ENCODE data around the gene RAB6C.
"Not testable (repeated sequence)": the region's sequence is repeated elsewhere in the genome, so short reads cannot be mapped to it uniquely, and the experiment has no call there.

Gene RAB6C

GRCh38 chr2:129996657-129997237 is 17.3 kb downstream of the RAB6C start:
- not testable (repeated sequence) for DNase-seq

- DNase-seq = not testable (repeated sequence)
These were observed 19.3 kb downstream of the RAB6C start for GRCh38 chr2:129998771-129999170.

- DNase-seq = not testable (repeated sequence)
These were observed 26.4 kb downstream of the RAB6C start for GRCh38 chr2:130005862-130006261.

- DNase-seq = not testable (repeated sequence)
These were observed 37.2 kb downstream of the RAB6C start for GRCh38 chr2:130016701-130017100.

GRCh38 chr2:130019402-130019801 is 39.9 kb downstream of the RAB6C start:
- DNase-seq = no peak

GRCh38 chr2:130020069-130020468 is 40.6 kb downstream of the RAB6C start:
- not testable (repeated sequence) for DNase-seq

GRCh38 chr2:130025931-130026330 is 46.5 kb downstream of the RAB6C start:
- not testable (repeated sequence) for DNase-seq

Data from central memory CD4-positive, alpha-beta T cell (primary cell).